MM.1S (cell line): ENCODE measurements around the gene SSBP3.

Experiments
- DNase-seq: peaks from one replicate; pipeline ENCODE4 v3.0.0-alpha.2; 2015
- H2AFZ ChIP-seq: fragments of 300-600 bp; sonication (generic); 2 replicates; pipeline ENCODE4 v1.6.0; 2016; ENCODE audit warnings: antibody characterized with exemption, low read length
- H3F3A ChIP-seq: fragments of 300-600 bp; sonication (generic); 2 replicates; pipeline ENCODE4 v1.6.1; 2016; ENCODE audit warnings: mild to moderate bottlenecking, antibody characterized with exemption, low read length, moderate library complexity, mixed read lengths; ENCODE audit not compliant: insufficient read depth
- H3K27ac ChIP-seq: fragments of 300-600 bp; sonication (generic); 2 replicates; pipeline ENCODE4 v1.5.1; 2016; ENCODE audit warnings: mild to moderate bottlenecking, low read length
- H3K27me3 ChIP-seq: fragments of 300-600 bp; sonication (generic); replicated peaks from 2 replicates; pipeline ENCODE4 v1.6.0; 2016; ENCODE audit warnings: low read length; ENCODE audit not compliant: insufficient read depth
- H3K36me3 ChIP-seq: fragments of 300-600 bp; sonication (generic); replicated peaks from 2 replicates; pipeline ENCODE4 v1.6.1; 2016; ENCODE audit warnings: mild to moderate bottlenecking, low read length, mixed read lengths; ENCODE audit not compliant: insufficient read depth
- H3K4me1 ChIP-seq: fragments of 300-600 bp; sonication (generic); 2 replicates; pipeline ENCODE4 v1.6.1; 2016; ENCODE audit warnings: low read length, mixed read lengths
- H3K4me2 ChIP-seq: fragments of 300-600 bp; sonication (generic); 2 replicates; pipeline ENCODE4 v1.6.0; 2016; ENCODE audit warnings: low read depth, low read length
- H3K4me3 ChIP-seq: fragments of 300-600 bp; sonication (generic); 2 replicates; pipeline ENCODE4 v1.5.1; 2016; ENCODE audit warnings: low read length, mixed read lengths
- H3K79me2 ChIP-seq: fragments of 300-600 bp; sonication (generic); 2 replicates; pipeline ENCODE4 v1.6.1; 2016; ENCODE audit warnings: mixed run types, low read length, mixed read lengths
- H3K9ac ChIP-seq: fragments of 300-600 bp; sonication (generic); 2 replicates; pipeline ENCODE4 v1.6.1; 2016; ENCODE audit warnings: low read length, mixed read lengths
- H3K9me2 ChIP-seq: fragments of 300-600 bp; sonication (generic); replicated peaks from 2 replicates; pipeline ENCODE4 v1.6.1; 2016; ENCODE audit warnings: mild to moderate bottlenecking, low read length, mixed read lengths; ENCODE audit not compliant: insufficient read depth
- H3K9me3 ChIP-seq: fragments of 300-600 bp; sonication (generic); replicated peaks from 2 replicates; pipeline ENCODE4 v1.6.1; 2016; ENCODE audit warnings: mild to moderate bottlenecking, low read length, mixed read lengths; ENCODE audit not compliant: insufficient read depth
- H4K20me1 ChIP-seq: fragments of 300-600 bp; sonication (generic); 2 replicates; pipeline ENCODE4 v1.6.1; 2016; ENCODE audit warnings: mild to moderate bottlenecking, low read length, moderate library complexity, mixed read lengths; ENCODE audit not compliant: insufficient read depth
- EZH2 ChIP-seq: fragments of 300-600 bp; sonication (generic); optimal IDR thresholded peaks from 2 replicates; pipeline ENCODE3; 2017; ENCODE audit warnings: low read depth, mild to moderate bottlenecking, antibody characterized with exemption, low read length, mixed read lengths
- EZH2phosphoT487 ChIP-seq: fragments of 300-600 bp; sonication (generic); IDR thresholded peaks from 2 replicates; pipeline ENCODE4 v1.6.1; 2018; ENCODE audit warnings: antibody characterized with exemption, low read length
- TF ChIP-seq, protein P1 (sequence below): fragments of 300-600 bp; sonication (generic); IDR thresholded peaks from 2 replicates; pipeline ENCODE4 v1.5.1; 2016; ENCODE audit warnings: antibody characterized with exemption, low read length, mixed read lengths

The SSBP3 gene

DNA sequence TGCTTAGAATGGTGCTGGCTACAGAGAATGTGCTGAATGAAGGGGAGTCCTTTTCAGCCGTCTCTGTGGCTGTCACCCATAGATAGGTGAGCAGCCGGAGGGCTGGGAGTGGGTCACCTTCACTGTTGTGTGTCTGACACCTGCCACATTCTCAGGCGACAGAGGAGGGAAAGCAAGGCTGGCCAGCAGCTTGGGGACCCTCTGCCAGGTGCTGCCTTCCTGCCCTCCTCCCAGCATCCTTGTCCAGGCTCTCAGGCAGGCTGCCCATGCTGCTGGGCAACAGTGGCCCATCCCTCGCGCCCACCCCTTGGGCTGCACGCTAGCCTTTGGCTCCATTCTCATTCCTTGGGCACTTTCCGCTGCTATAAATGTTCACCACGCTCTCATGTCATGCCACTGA, 228.5 kb downstream of the SSBP3 start:
- Histone ChIP-seq H3K27me3 (no peaks in the 10 kb centered on the region), H4K20me1 (no peaks in the 10 kb centered on the region), H3K79me2 (no peaks in the 10 kb centered on the region), H3K4me1 (no peaks in the 10 kb centered on the region), H3F3A (no peaks in the 10 kb centered on the region), H3K9me3 (no peaks in the 10 kb centered on the region), H3K36me3 (no peaks in the 10 kb centered on the region), H3K4me2 (no peak overlapping the region), H3K9ac (no peak overlapping the region), H3K9me2 (no peaks in the 10 kb centered on the region), H2AFZ (no peak overlapping the region), H3K27ac (no peak overlapping the region), H3K4me3 (no peak overlapping the region)
- no peak for DNase-seq
- TF ChIP-seq EZH2, result no peak
- TF ChIP-seq, protein P1, sequence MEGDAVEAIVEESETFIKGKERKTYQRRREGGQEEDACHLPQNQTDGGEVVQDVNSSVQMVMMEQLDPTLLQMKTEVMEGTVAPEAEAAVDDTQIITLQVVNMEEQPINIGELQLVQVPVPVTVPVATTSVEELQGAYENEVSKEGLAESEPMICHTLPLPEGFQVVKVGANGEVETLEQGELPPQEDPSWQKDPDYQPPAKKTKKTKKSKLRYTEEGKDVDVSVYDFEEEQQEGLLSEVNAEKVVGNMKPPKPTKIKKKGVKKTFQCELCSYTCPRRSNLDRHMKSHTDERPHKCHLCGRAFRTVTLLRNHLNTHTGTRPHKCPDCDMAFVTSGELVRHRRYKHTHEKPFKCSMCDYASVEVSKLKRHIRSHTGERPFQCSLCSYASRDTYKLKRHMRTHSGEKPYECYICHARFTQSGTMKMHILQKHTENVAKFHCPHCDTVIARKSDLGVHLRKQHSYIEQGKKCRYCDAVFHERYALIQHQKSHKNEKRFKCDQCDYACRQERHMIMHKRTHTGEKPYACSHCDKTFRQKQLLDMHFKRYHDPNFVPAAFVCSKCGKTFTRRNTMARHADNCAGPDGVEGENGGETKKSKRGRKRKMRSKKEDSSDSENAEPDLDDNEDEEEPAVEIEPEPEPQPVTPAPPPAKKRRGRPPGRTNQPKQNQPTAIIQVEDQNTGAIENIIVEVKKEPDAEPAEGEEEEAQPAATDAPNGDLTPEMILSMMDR, result no peak
- no peak for TF ChIP-seq EZH2phosphoT487

DNA sequence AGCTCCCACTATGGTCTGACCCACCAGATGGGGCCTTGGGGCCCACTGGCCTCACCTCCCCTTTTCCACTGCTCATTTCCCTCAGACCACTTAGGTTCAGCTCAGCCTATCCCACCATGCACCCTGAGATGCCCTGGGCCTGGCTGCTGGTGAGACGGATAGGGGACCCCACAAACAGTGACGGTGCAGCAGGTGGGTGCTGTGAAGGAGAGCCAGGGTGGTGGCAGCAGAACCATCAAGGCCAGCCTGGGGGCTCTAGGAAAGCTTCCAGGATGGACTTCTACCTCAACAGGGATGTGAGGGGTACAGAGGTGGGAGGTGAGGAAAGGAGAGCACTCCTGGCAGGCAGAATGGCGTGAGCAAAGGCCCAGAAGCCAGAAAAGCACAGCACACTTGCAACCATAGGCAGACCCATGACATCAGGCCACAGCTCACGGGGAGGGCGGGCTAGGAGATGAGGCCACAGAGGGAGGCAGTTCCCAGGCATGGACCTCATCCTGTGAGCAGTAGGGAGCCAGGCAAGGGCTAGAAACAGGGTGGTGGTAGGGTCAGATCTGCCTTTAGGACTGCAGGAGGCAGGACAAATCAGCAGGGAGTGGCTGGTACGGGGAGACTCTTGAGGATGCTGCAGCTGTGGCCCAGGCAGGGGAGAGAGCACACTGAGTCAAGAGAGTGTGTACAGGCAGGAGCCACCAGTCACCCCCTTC, 229.4 kb downstream of the SSBP3 start:
- no peak for TF ChIP-seq EZH2phosphoT487
- TF ChIP-seq, protein P1, result no peak
- TF ChIP-seq EZH2, result no peak
- no peaks in the 10 kb centered on the region for H4K20me1 ChIP-seq

More for the DNA sequence above, 229.4 kb downstream of the SSBP3 start:
- Histone ChIP-seq H3K27ac (no peak overlapping the region), H3K4me1 (no peaks in the 10 kb centered on the region), H3K27me3 (no peaks in the 10 kb centered on the region), H3K9me3 (no peaks in the 10 kb centered on the region), H3K36me3 (no peaks in the 10 kb centered on the region), H3K9ac (no peak overlapping the region), H3F3A (no peaks in the 10 kb centered on the region), H3K4me3 (no peak overlapping the region), H2AFZ (no peak overlapping the region), H3K79me2 (no peaks in the 10 kb centered on the region), H3K4me2 (no peak overlapping the region), H3K9me2 (no peaks in the 10 kb centered on the region)
- DNase-seq, result no peak
